ENCODE results near the gene PSMG1.
A peak's percentile ranks its signal among the peaks of the same experiment; 100 is the strongest.

PSMG1 gene

DNA sequence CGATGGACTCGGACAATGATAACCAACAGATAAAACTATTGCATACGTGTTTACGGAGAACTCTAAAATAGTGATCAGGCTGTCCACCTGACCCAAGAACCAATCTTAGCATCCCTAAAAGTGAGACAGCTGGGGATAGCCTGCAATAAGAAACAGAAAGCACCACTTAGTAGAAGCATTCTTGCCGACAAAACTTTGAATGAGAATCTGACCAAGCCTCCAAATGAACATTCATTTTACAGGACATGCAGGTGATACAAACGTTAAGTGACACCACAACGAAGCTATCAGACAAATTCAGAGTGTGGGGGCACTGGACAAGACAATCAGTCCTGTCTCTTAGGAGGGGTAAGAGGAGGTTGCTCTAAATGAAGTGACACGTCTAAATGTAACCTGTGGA lies 1.2 kb downstream of the PSMG1 start:
- H3K4me3 ChIP-seq (ENCODE audit: low read depth, low read length) = peak overlapping the region; percentile 99
- TF ChIP-seq, protein P1, sequence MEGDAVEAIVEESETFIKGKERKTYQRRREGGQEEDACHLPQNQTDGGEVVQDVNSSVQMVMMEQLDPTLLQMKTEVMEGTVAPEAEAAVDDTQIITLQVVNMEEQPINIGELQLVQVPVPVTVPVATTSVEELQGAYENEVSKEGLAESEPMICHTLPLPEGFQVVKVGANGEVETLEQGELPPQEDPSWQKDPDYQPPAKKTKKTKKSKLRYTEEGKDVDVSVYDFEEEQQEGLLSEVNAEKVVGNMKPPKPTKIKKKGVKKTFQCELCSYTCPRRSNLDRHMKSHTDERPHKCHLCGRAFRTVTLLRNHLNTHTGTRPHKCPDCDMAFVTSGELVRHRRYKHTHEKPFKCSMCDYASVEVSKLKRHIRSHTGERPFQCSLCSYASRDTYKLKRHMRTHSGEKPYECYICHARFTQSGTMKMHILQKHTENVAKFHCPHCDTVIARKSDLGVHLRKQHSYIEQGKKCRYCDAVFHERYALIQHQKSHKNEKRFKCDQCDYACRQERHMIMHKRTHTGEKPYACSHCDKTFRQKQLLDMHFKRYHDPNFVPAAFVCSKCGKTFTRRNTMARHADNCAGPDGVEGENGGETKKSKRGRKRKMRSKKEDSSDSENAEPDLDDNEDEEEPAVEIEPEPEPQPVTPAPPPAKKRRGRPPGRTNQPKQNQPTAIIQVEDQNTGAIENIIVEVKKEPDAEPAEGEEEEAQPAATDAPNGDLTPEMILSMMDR (IDR thresholded peaks at IDR 0.05; ENCODE audit: borderline replicate concordance, insufficient read depth, low read depth, low read length) = no peak

DNA sequence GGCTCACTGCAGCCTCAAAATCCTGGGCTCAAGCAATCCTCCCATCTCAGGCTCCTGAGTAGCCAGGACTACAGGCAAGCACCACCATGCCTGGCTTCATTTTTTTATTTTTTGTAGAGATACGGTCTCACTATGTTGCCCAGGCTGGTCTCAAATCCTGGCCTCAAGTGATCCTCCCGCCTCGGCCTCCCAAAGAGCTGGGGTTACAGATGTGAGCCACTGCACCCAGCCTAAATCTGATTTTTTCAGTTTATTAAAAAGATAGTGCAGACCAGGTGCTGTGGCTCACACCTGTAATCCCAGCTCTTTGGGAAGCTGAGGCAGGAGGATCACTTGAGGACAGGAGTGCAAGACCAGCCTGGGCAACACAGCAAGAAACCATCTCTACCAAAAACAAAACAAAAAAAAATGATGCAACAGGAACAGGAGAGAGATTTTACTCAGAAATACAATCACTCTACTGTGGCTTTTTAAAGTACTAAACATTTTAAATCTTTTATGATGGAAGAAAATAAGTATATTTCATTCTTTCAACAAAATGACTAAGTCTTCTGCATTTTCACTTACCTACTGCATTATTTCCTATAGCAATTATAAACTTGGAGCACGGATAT lies 1.9 kb downstream of the PSMG1 start:
- TF ChIP-seq, protein P1 (IDR thresholded peaks at IDR 0.05; ENCODE audit: borderline replicate concordance, insufficient read depth, low read depth, low read length) = no peak
- H3K4me3 ChIP-seq (ENCODE audit: low read depth, low read length) = no peak overlapping the region

DNA sequence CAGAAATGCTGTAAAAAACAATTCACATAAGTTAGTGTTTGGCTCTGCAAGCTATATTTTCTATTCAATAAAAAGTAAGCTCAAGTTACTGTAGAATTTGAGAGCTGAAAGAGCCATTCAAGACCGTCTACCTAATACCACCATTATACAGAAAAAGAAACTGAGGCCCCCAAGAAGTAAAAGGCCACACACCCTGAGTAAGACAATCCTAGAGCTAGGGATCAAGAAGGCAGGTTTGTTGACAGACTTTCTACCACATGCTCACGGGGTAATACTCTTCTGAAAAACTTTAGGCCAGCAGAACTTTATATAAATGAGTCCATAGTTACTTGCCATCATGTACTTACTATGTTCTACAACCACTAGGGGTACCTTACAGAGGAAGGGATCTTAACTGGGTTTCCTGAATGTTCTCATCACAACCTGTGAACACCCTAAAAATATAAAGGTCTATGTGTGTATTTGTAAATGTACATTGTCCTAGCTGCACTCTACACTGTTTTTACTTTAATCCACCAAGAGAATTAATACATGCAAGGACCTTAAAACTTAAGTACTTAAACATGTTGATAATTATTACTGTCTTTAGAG lies 2.7 kb downstream of the PSMG1 start:
- H3K4me3 ChIP-seq (ENCODE audit: low read depth, low read length) = no peak overlapping the region
- TF ChIP-seq, protein P1 (IDR thresholded peaks at IDR 0.05; ENCODE audit: borderline replicate concordance, insufficient read depth, low read depth, low read length) = peak; percentile 20; the same call in 1 of the 2 replicates

DNA sequence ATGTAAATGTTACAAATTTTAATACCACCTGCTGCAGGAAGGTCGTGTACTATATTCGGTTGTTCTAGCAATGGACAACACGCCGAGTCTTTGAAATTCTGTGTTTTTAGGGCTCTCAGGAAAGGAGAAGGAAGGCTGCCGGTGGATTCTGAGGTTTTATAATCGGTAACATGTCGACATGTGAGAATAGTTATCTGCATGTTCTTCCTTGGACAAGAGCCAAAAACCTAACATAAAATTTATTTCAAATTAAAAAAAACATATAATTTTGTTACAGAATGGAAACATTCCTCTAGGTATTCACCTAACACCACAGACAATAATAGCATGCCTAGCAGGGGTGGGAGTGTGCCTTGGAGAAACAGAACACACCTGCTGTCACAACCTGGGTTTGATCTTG lies 4.8 kb downstream of the PSMG1 start:
- TF ChIP-seq, protein P1 (IDR thresholded peaks at IDR 0.05; ENCODE audit: borderline replicate concordance, insufficient read depth, low read depth, low read length) = no peak
- no peak overlapping the region for H3K4me3 ChIP-seq (ENCODE audit: low read depth, low read length)

DNA sequence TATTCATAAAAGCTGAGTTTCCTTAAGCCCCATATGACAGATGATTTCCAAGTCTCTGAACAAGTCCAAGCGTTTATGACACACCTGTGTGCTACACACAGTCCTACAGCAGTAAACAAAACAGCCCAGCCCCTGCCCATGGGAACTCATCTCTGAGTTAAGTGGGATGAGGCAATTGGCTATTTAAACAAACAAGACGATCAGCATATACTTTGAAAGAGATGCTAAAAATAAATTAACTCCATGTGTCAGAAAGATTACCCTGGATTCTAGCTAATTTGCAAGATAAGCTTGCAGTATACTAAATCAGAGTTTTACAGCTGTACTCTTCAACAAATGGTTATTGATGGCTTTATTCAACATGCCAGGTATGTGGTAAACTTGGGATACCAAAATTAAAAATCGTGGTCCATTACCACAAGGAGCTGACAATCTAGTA lies 7.0 kb downstream of the PSMG1 start:
- no peak overlapping the region for H3K4me3 ChIP-seq (ENCODE audit: low read depth, low read length)
- TF ChIP-seq, protein P1 (IDR thresholded peaks at IDR 0.05; ENCODE audit: borderline replicate concordance, insufficient read depth, low read depth, low read length) = no peak

DNA sequence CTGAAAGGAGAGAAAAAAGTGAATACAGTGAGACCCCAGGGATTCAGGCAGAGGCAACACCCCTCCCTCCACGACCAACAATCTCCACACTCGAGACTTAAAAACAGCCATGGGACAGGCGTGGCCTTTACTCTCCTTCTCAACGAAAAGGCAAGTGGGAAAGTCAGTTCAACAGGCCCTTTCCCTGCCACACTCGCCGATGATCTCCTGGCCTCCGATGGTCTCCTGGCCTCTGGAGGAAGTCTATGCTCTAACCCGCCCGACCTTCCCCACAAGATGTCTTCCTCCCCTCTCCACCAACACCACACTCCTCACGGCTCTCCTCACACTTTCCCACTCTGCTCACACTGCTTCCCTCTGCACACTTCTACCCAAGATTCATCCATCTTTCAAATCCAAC lies 7.6 kb downstream of the PSMG1 start:
- no peak overlapping the region for H3K4me3 ChIP-seq (ENCODE audit: low read depth, low read length)
- TF ChIP-seq, protein P1 (IDR thresholded peaks at IDR 0.05; ENCODE audit: borderline replicate concordance, insufficient read depth, low read depth, low read length) = no peak

DNA sequence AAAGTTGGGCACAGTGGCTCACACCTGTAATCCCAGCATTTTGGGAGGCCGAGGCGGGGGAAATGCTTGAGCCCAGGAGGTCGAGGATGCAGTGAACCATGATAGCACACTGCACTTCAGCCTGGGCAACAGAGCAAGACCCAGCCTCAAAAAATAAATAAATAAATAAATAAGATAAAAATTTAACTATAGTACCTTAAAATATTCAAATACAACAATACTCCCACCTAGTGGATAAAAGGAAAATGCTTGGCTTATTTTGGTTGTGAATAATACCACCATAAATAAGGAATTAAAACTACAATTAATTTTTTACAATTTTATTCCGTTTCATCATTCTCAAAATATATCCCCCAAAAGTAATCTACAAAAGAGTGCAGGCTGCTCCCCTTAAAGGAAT lies 8.1 kb downstream of the PSMG1 start:
- TF ChIP-seq, protein P1 (IDR thresholded peaks at IDR 0.05; ENCODE audit: borderline replicate concordance, insufficient read depth, low read depth, low read length) = no peak
- no peak overlapping the region for H3K4me3 ChIP-seq (ENCODE audit: low read depth, low read length)

Measured in GM12875 (cell line).